SKM-1 (cell line): ENCODE data around the gene DNMT3L.
"Not testable (repeated sequence)": the region's sequence is repeated elsewhere in the genome, so short reads cannot be mapped to it uniquely, and the experiment has no call there.

ENCODE experiments used
- DNase-seq: peaks from one replicate; lab custom pipeline; 2025; ENCODE audit not compliant: unreplicated experiment; lab: John Stamatoyannopoulos, UW

Gene DNMT3L

GRCh38 chr21:44249204-44250037 lies 12.3 kb downstream of the DNMT3L start:
- not testable (repeated sequence) for DNase-seq

- not testable (repeated sequence) for DNase-seq
Observed at GRCh38 chr21:44247904-44248303, 13.8 kb downstream of the DNMT3L start.

- DNase-seq, result not testable (repeated sequence)
Observed at GRCh38 chr21:44243980-44244379, 17.7 kb downstream of the DNMT3L start.

GRCh38 chr21:44241281-44241680 lies 20.4 kb downstream of the DNMT3L start:
- not testable (repeated sequence) for DNase-seq

- not testable (repeated sequence) for DNase-seq
Observed at GRCh38 chr21:44240842-44241241, 20.9 kb downstream of the DNMT3L start, which contains the start of gene ICOSLG. ICOSLG (minus strand) TSS chr21:44240943; CDS start chr21:44240817, 126 bp downstream.

GRCh38 chr21:44240353-44240752 lies 21.3 kb downstream of the DNMT3L start:
- DNase-seq, result not testable (repeated sequence)

- DNase-seq, result not testable (repeated sequence)
Observed at GRCh38 chr21:44229561-44229960, 32.1 kb downstream of the DNMT3L start.

GRCh38 chr21:44228109-44228508 lies 33.6 kb downstream of the DNMT3L start:
- not testable (repeated sequence) for DNase-seq

GRCh38 chr21:44227614-44228013 lies 34.1 kb downstream of the DNMT3L start:
- not testable (repeated sequence) for DNase-seq

GRCh38 chr21:44225605-44226004 lies 36.1 kb downstream of the DNMT3L start:
- not testable (repeated sequence) for DNase-seq

GRCh38 chr21:44223334-44223733 lies 38.4 kb downstream of the DNMT3L start:
- not testable (repeated sequence) for DNase-seq

- DNase-seq, result not testable (repeated sequence)
Observed at GRCh38 chr21:44220674-44221073, 41.0 kb downstream of the DNMT3L start.

GRCh38 chr21:44218461-44218860 lies 43.2 kb downstream of the DNMT3L start:
- not testable (repeated sequence) for DNase-seq

- DNase-seq, result not testable (repeated sequence)
Observed at GRCh38 chr21:44211978-44212377, 49.7 kb downstream of the DNMT3L start.

GRCh38 chr21:44211574-44211973 lies 50.1 kb downstream of the DNMT3L start:
- not testable (repeated sequence) for DNase-seq

GRCh38 chr21:44207860-44208646 lies 53.6 kb downstream of the DNMT3L start:
- not testable (repeated sequence) for DNase-seq

GRCh38 chr21:44206698-44207676 lies 54.7 kb downstream of the DNMT3L start:
- not testable (repeated sequence) for DNase-seq

GRCh38 chr21:44206187-44206586 lies 55.5 kb downstream of the DNMT3L start:
- not testable (repeated sequence) for DNase-seq

GRCh38 chr21:44202590-44203299 lies 59.0 kb downstream of the DNMT3L start:
- not testable (repeated sequence) for DNase-seq

GRCh38 chr21:44199997-44200396 lies 61.7 kb downstream of the DNMT3L start:
- not testable (repeated sequence) for DNase-seq
